ENCODE results near the gene NMU. TPM values are rescaled to one million over a fixed set of nuclear protein-coding genes. Genes with fewer than 3 reads are reported as not detected.

NMU gene
- total and polyA plus RNA-seq, 10 of the 15 experiments (the other 5 are each of a cell fraction or from before 2014, with no cell fraction given): 0.33 TPM; not detected in 9

DNA sequence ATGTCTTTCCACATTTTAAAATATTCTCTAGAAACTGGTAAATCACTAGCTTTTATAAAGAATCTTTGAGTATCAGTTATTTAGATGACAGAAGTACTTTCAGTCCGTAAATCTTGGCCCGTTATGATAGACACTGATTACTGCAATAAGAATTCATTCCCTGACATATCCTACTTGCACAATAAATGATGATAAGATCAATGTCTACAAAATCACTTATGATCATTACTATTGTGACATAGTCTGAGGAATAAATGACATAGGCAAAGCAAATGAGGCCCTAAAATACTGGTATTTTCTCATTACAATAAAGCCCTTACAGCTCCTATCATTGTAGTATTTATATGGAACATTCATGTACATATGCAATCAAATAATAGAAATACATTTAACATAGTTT lies 37.5 kb downstream of the NMU start:
- ChIA-PET POLR2A (no interaction called here), SMC1A (ENCODE audit: uncharacterized antibody, unreplicated experiment) (no interaction called here), RAD21 (ENCODE audit: unreplicated experiment) (no interaction called here), CTCF (no interaction called here)
- no peak overlapping the region for H2AFZ ChIP-seq (ENCODE audit: control insufficient read depth, low read depth, low read length)
- no peak for FAIRE-seq
- 93% methylated on average over 2 of the region's 2 CpGs for WGBS (ENCODE audit: insufficient coverage, insufficient replicate concordance, low lambda C conversion rate, missing lambda C conversion rate)
- intact Hi-C loops (cut with micrococcal nuclease; ENCODE audit: unreplicated experiment) (no loop called here), in situ Hi-C loops (cut with MboI) (no loop called here)
- no peaks in the 10 kb centered on the region for H3K4me1 ChIP-seq (ENCODE audit: control insufficient read depth, insufficient read depth, low read length)
- H3K9ac ChIP-seq (ENCODE audit: control insufficient read depth, insufficient read depth, low read length): no peak overlapping the region
- H3K9me3 ChIP-seq (replicated peaks; ENCODE audit: control insufficient read depth, insufficient read depth, low read length): no peaks in the 10 kb centered on the region
- H4K20me1 ChIP-seq (ENCODE audit: control insufficient read depth, insufficient read depth): no peaks in the 10 kb centered on the region
- no TSS peak for BruUV-seq (replicated peaks)
- H3K79me2 ChIP-seq (ENCODE audit: control insufficient read depth, insufficient read depth, low read length): no peaks in the 10 kb centered on the region
- ATAC-seq: no peak
- H3K27ac ChIP-seq (ENCODE audit: control insufficient read depth, insufficient read depth): no peak overlapping the region
- no peak overlapping the region for H3K4me3 ChIP-seq
- no peaks in the 10 kb centered on the region for H3K36me3 ChIP-seq (ENCODE audit: control insufficient read depth in 2 of 2, insufficient read depth in 2 of 2, low read length in 1 of 2)
- DNase-seq (ENCODE audit: low read depth, low spot score): no peak
- no peaks in the 10 kb centered on the region for H3K27me3 ChIP-seq (replicated peaks in 1 of 2; ENCODE audit: control insufficient read depth in 2 of 2, insufficient read depth in 2 of 2, low read length in 1 of 2)
- H3K4me2 ChIP-seq (ENCODE audit: control insufficient read depth, insufficient read depth): no peak overlapping the region
- TF ChIP-seq RUNX3 (IDR thresholded peaks at IDR 0.05; ENCODE audit: low read length): no peak
- TF ChIP-seq, protein P1, sequence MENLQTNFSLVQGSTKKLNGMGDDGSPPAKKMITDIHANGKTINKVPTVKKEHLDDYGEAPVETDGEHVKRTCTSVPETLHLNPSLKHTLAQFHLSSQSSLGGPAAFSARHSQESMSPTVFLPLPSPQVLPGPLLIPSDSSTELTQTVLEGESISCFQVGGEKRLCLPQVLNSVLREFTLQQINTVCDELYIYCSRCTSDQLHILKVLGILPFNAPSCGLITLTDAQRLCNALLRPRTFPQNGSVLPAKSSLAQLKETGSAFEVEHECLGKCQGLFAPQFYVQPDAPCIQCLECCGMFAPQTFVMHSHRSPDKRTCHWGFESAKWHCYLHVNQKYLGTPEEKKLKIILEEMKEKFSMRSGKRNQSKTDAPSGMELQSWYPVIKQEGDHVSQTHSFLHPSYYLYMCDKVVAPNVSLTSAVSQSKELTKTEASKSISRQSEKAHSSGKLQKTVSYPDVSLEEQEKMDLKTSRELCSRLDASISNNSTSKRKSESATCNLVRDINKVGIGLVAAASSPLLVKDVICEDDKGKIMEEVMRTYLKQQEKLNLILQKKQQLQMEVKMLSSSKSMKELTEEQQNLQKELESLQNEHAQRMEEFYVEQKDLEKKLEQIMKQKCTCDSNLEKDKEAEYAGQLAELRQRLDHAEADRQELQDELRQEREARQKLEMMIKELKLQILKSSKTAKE (IDR thresholded peaks at IDR 0.05; ENCODE audit: low read depth, poor library complexity, severe bottlenecking): no peak
- TF ChIP-seq ZZZ3 (IDR thresholded peaks at IDR 0.05; ENCODE audit: control insufficient read depth, insufficient read length, low read depth): no peak
- TF ChIP-seq, protein P2, sequence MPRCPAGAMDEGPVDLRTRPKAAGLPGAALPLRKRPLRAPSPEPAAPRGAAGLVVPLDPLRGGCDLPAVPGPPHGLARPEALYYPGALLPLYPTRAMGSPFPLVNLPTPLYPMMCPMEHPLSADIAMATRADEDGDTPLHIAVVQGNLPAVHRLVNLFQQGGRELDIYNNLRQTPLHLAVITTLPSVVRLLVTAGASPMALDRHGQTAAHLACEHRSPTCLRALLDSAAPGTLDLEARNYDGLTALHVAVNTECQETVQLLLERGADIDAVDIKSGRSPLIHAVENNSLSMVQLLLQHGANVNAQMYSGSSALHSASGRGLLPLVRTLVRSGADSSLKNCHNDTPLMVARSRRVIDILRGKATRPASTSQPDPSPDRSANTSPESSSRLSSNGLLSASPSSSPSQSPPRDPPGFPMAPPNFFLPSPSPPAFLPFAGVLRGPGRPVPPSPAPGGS (IDR thresholded peaks at IDR 0.05; ENCODE audit: borderline replicate concordance, insufficient read depth, low read depth, low read length, poor library complexity, severe bottlenecking): no peak
- no peak for TF ChIP-seq MTA2 (IDR thresholded peaks at IDR 0.05; ENCODE audit: low read depth)
- no peak for TF ChIP-seq NFYB (IDR thresholded peaks at IDR 0.05; ENCODE audit: insufficient read depth, low read depth, low read length)
- no peak for TF ChIP-seq ZNF207 (IDR thresholded peaks at IDR 0.05; ENCODE audit: borderline replicate concordance)
- TF ChIP-seq RAD21 (IDR thresholded peaks at IDR 0.05; ENCODE audit: insufficient read depth, low read depth, low read length): no peak
- no peak for TF ChIP-seq PAX5 (IDR thresholded peaks at IDR 0.05; ENCODE audit: borderline replicate concordance, low read depth, low read length)
- no peak for TF ChIP-seq EGR1 (IDR thresholded peaks at IDR 0.05; ENCODE audit: borderline replicate concordance in 1 of 2, low read depth in 2 of 2, low read length in 2 of 2)
- TF ChIP-seq SREBF2 (IDR thresholded peaks at IDR 0.05; ENCODE audit: low read length): no peak

All from GM12878 (cell line).